ENCODE measurements around the gene ADARB2.

DNA sequence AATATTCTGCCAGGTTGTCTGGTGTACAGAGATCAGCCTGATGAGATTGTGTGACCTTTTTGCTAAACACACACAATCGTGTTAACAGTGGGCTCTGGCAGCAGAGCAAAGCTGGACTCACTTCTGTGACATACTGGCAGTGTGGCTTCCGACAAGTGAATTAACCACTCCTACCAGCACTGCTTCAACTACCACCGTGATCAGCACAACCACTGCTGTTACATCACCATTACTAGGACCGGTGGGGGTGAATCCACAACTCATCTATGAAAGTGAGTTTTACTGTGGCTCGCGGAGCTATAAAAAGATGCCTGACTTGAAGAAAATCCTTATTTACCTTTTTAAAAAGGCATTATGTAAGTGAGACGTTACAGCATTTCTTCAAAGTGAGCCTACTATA lies 545.6 kb downstream of the ADARB2 start:
- TF ChIP-seq EZH2phosphoT487 (IDR thresholded peaks at IDR 0.05; ENCODE audit: insufficient read depth, low read depth): no peak
- TF ChIP-seq EZH2 (IDR thresholded peaks at IDR 0.05; ENCODE audit: insufficient read depth, poor library complexity, severe bottlenecking): no peak
